Liver (tissue), 9 donors: Measurements from ENCODE around the gene XRRA1. TPM values are rescaled to one million over a fixed set of nuclear protein-coding genes. Genes with fewer than 3 reads are reported as not detected.

Source experiments
- DNase-seq: peaks from one replicate; pipeline ENCODE4 v3.0.0-alpha.2; 2017; ENCODE audit warnings: low spot score
- H3K27ac ChIP-seq, 2 donors: one replicate each; pipeline ENCODE4 v1.7.0; 2013; ENCODE audit warnings: inconsistent platforms in 2 of 2, low read length in 2 of 2, control low read depth in 1 of 2, low read depth in 1 of 2, mild to moderate bottlenecking in 1 of 2
- H3K27me3 ChIP-seq, 4 donors: one replicate each; pipeline versions ENCODE4 v1.6.1 to v1.7.0; 2013; ENCODE audit warnings: low read length in 3 of 4, inconsistent platforms in 1 of 4, mild to moderate bottlenecking in 1 of 4, moderate library complexity in 1 of 4; ENCODE audit not compliant: control insufficient read depth in 4 of 4, insufficient read depth in 4 of 4
- H3K36me3 ChIP-seq, 4 donors: one replicate each; pipeline versions ENCODE4 v1.6.1 to v1.7.0; 2013; ENCODE audit warnings: low read length in 3 of 4, mild to moderate bottlenecking in 3 of 4, low read depth in 1 of 4, moderate library complexity in 1 of 4; ENCODE audit not compliant: control insufficient read depth in 4 of 4, insufficient read depth in 3 of 4
- H3K4me1 ChIP-seq, 4 donors: one replicate each; pipeline versions ENCODE4 v1.6.1 to v1.7.0; 2013; ENCODE audit warnings: low read length in 3 of 4, mild to moderate bottlenecking in 3 of 4, moderate library complexity in 1 of 4; ENCODE audit not compliant: control insufficient read depth in 4 of 4, insufficient read depth in 4 of 4
- H3K4me3 ChIP-seq, 3 donors: one replicate each; pipeline versions ENCODE4 v1.6.1 to v1.7.0; 2013; ENCODE audit warnings: low read length in 3 of 3, control low read depth in 1 of 3, low read depth in 1 of 3, mild to moderate bottlenecking in 1 of 3
- H3K9ac ChIP-seq, 2 donors: one replicate each; pipeline ENCODE4 v1.7.0; 2013; ENCODE audit warnings: low read length in 2 of 2, mild to moderate bottlenecking in 2 of 2, moderate library complexity in 2 of 2, control low read depth in 1 of 2, low read depth in 1 of 2
- H3K9me3 ChIP-seq, 4 donors: one replicate each; pipeline versions ENCODE4 v1.6.1 to v1.7.0; 2013; ENCODE audit warnings: low read length in 3 of 4; ENCODE audit not compliant: control insufficient read depth in 4 of 4
- CTCF ChIP-seq: fragments of 150-350 bp; IDR thresholded peaks from 2 replicates; pipeline ENCODE4 v1.5.1; 2017; ENCODE audit warnings: improper control_type of control experiment, low read depth, low read length; ENCODE audit not compliant: missing input control
- EGR1 ChIP-seq, 2 donors: IDR thresholded peaks; 2 replicates each; pipeline ENCODE4 v1.6.1; 2016 to 2018; ENCODE audit warnings: antibody characterized with exemption in 2 of 2, low read depth in 2 of 2
- FOXA1 ChIP-seq: IDR thresholded peaks from 2 replicates; pipeline ENCODE4 v1.6.1; 2016; ENCODE audit warnings: antibody characterized with exemption
- FOXA2 ChIP-seq: IDR thresholded peaks from 2 replicates; pipeline ENCODE4 v1.6.1; 2016; ENCODE audit warnings: antibody characterized with exemption
- GABPA ChIP-seq, 2 donors: IDR thresholded peaks in 1 of 2; conservative IDR thresholded peaks in 1 of 2; 2 replicates each; pipeline ENCODE4 v1.6.1; 2016; ENCODE audit warnings: antibody characterized with exemption in 2 of 2, mild to moderate bottlenecking in 1 of 2, moderate library complexity in 1 of 2
- HNF4A ChIP-seq, 2 donors: conservative IDR thresholded peaks; 2 replicates each; pipeline ENCODE4 v1.6.1; 2016; ENCODE audit warnings: antibody characterized with exemption in 2 of 2, mild to moderate bottlenecking in 2 of 2
- JUND ChIP-seq, 2 donors: IDR thresholded peaks; 2 replicates each; pipeline ENCODE4 v1.6.1; 2016; ENCODE audit warnings: antibody characterized with exemption in 2 of 2
- MAX ChIP-seq: IDR thresholded peaks from 2 replicates; pipeline ENCODE4 v1.6.1; 2016; ENCODE audit warnings: antibody characterized with exemption
- NR2F2 ChIP-seq: IDR thresholded peaks from 2 replicates; pipeline ENCODE4 v1.6.1; 2016; ENCODE audit warnings: antibody characterized with exemption
- RAD21 ChIP-seq, 2 donors: IDR thresholded peaks; 2 replicates each; pipeline ENCODE4 v1.6.1; 2016; ENCODE audit warnings: antibody characterized with exemption in 2 of 2, mild to moderate bottlenecking in 2 of 2
- REST ChIP-seq: IDR thresholded peaks from 2 replicates; pipeline ENCODE4 v1.6.1; 2016; ENCODE audit warnings: antibody characterized with exemption, mild to moderate bottlenecking
- RXRA ChIP-seq, 2 donors: IDR thresholded peaks; 2 replicates each; pipeline ENCODE4 v1.6.1; 2017 to 2018; ENCODE audit warnings: antibody characterized with exemption in 2 of 2, mild to moderate bottlenecking in 1 of 2
- TAF1 ChIP-seq: conservative IDR thresholded peaks from 2 replicates; pipeline ENCODE4 v1.6.1; 2016; ENCODE audit warnings: antibody characterized with exemption, mild to moderate bottlenecking
- ZBTB33 ChIP-seq: IDR thresholded peaks from 2 replicates; pipeline ENCODE4 v1.6.1; 2016; ENCODE audit warnings: antibody characterized with exemption
- WGBS: extraction: QIAGEN DNeasy Blood & Tissue Kit; methylation state at CpG from one replicate; pipeline ENCODE4 v1.1.7; 2013; 5-methylcytosine and 5-hydroxymethylcytosine counted together
- polyA plus RNA-seq, 2 donors: library from polyadenylated mRNA; stranded (reverse) in 1 of 2; unstranded in 1 of 2; fragments of 200-250 nt in 1 of 2; fragments of >200 nt in 1 of 2; fragmentation: Nextera tagmentation in 1 of 2; extraction: Ambion mirVana in 1 of 2; gene quantifications; one replicate each; pipeline versions ENCODE4 v1.2.1 to v1.2.3, GENCODE V29; 2013 to 2015
- total RNA-seq, 2 donors: library from RNA; depleted of rRNA; stranded (reverse); fragments of >200 nt; gene quantifications; one replicate each; pipeline ENCODE4 v1.2.3, GENCODE V29; 2014
- donor health status: healthy.
- donor health status: healthy.
- donor health status: healthy.
- donor health status: healthy.
- donor health status: healthy.

Gene XRRA1
- total and polyA plus RNA-seq, 4 donors: 3.8 to 11.6 (median 5.6) TPM

- peak; percentile 62 for DNase-seq
- Histone ChIP-seq H3K9me3 (no peaks in the 10 kb centered on the region), H3K27ac (no peak overlapping the region), H3K4me3 (no peak overlapping the region), H3K4me1 (no peaks in the 10 kb centered on the region), H3K36me3 (peaks cover 0 to 15% (median 9%) of the 10 kb centered on the region in 4 donors), H3K9ac (no peak overlapping the region), H3K27me3 (no peaks in the 10 kb centered on the region)
- TF ChIP-seq RAD21 (IDR thresholded peaks at IDR 0.05) (peak; percentile 96 to 97), NR2F2 (no peak), CTCF (peak; percentile 85)
- WGBS: 64% methylated on average over 8 of the region's 8 CpGs
Measured at GRCh38 chr11:74929431-74930363, 19.2 kb downstream of the XRRA1 start.

- TF ChIP-seq FOXA2: no peak
- TF ChIP-seq JUND (IDR thresholded peaks at IDR 0.05): no peak
- TF ChIP-seq RXRA (IDR thresholded peaks at IDR 0.05): no peak
- TF ChIP-seq TAF1: no peak
- TF ChIP-seq ZBTB33: no peak
- TF ChIP-seq REST: no peak
- no peak for TF ChIP-seq EGR1 (IDR thresholded peaks at IDR 0.05; ENCODE audit: low read depth in 2 of 2)
- no peak for TF ChIP-seq FOXA1
- no peak for TF ChIP-seq RAD21 (IDR thresholded peaks at IDR 0.05)
- TF ChIP-seq GABPA (IDR thresholded peaks at IDR 0.05 in 1 of 2, conservative IDR thresholded peaks at IDR 0.05 in 1 of 2): no peak
- TF ChIP-seq HNF4A (conservative IDR thresholded peaks at IDR 0.05): no peak
- TF ChIP-seq CTCF: no peak
- no peak for TF ChIP-seq MAX
- H3K4me1 ChIP-seq: no peaks in the 10 kb centered on the region
- peaks cover 0 to 9% (median under 1%) of the 10 kb centered on the region in 4 donors for H3K36me3 ChIP-seq
- H3K27ac ChIP-seq: no peak overlapping the region
- no peaks in the 10 kb centered on the region for H3K27me3 ChIP-seq
- no peaks in the 10 kb centered on the region for H3K9me3 ChIP-seq
- DNase-seq: no peak
- no peak overlapping the region for H3K9ac ChIP-seq
- H3K4me3 ChIP-seq: no peak overlapping the region
Measured at GRCh38 chr11:74927496-74927895, 21.4 kb downstream of the XRRA1 start.
